B cell (primary cell): ENCODE data around the gene DAAM2.

ENCODE experiments used
- EZH2 ChIP-seq: IDR thresholded peaks from 2 replicates; pipeline ENCODE4 v1.6.1; 2012; ENCODE audit warnings: borderline replicate concordance, low read depth, mild to moderate bottlenecking, moderate library complexity, low read length; ENCODE audit not compliant: insufficient read depth, poor library complexity, severe bottlenecking
- TF ChIP-seq, protein P1 (sequence below): fragments of 200-600 bp; IDR thresholded peaks from one replicate; pipeline ENCODE4 v1.8.0; 2022; ENCODE audit warnings: antibody characterized with exemption, mild to moderate bottlenecking

DNA sequence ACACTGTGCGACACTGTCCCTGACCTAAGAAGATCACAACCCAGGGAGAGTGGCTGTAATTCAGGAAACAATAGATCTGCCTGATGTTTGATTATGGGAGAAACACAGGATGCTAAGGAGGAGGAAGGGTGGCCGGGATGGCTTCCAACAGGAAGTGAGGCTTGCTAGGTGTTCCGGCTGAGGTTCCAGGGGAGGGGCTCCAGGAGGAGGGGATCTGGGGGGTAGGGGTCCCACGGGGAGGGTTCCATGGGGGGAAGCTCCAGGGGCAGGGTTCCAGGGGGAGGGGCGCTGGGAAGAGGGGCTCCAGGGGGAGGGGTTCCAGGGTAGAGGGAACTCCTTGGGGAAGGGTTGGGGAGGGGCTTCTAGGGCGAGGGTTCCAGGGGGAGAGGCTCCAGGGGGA, 48.6 kb downstream of the DAAM2 start:
- TF ChIP-seq, protein P1, sequence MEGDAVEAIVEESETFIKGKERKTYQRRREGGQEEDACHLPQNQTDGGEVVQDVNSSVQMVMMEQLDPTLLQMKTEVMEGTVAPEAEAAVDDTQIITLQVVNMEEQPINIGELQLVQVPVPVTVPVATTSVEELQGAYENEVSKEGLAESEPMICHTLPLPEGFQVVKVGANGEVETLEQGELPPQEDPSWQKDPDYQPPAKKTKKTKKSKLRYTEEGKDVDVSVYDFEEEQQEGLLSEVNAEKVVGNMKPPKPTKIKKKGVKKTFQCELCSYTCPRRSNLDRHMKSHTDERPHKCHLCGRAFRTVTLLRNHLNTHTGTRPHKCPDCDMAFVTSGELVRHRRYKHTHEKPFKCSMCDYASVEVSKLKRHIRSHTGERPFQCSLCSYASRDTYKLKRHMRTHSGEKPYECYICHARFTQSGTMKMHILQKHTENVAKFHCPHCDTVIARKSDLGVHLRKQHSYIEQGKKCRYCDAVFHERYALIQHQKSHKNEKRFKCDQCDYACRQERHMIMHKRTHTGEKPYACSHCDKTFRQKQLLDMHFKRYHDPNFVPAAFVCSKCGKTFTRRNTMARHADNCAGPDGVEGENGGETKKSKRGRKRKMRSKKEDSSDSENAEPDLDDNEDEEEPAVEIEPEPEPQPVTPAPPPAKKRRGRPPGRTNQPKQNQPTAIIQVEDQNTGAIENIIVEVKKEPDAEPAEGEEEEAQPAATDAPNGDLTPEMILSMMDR = no peak
- TF ChIP-seq EZH2 = no peak
